Endodermal cell (in vitro differentiated cells): ENCODE results near the gene NHLH1. TPM values are rescaled to one million over a fixed set of nuclear protein-coding genes. Genes with fewer than 3 reads are reported as not detected.

Experiments
- DNase-seq: peaks from one replicate; pipeline ENCODE4 v3.0.0-alpha.2; 2017
- H3K27ac ChIP-seq: 2 replicates; pipeline ENCODE4 v1.5.1; 2013; ENCODE audit warnings: mild to moderate bottlenecking, low read depth, low read length, moderate library complexity
- H3K27me3 ChIP-seq: 2 replicates; pipeline ENCODE4 v1.6.1; 2013; ENCODE audit warnings: mild to moderate bottlenecking, low read length, moderate library complexity; ENCODE audit not compliant: insufficient read depth, control insufficient read depth, poor library complexity, severe bottlenecking
- H3K36me3 ChIP-seq: 2 replicates; pipeline ENCODE4 v1.7.0; 2013; ENCODE audit warnings: mild to moderate bottlenecking, low read length, moderate library complexity; ENCODE audit not compliant: control insufficient read depth, insufficient read depth
- H3K4me1 ChIP-seq: one replicate; pipeline ENCODE4 v1.7.0; 2013; ENCODE audit warnings: low read length; ENCODE audit not compliant: control insufficient read depth, insufficient read depth
- H3K4me3 ChIP-seq: 2 replicates; pipeline ENCODE4 v1.5.1; 2013; ENCODE audit warnings: mild to moderate bottlenecking, low read length, moderate library complexity
- H3K9ac ChIP-seq: 2 replicates; pipeline ENCODE4 v1.6.1; 2013; ENCODE audit warnings: mild to moderate bottlenecking, low read length, moderate library complexity; ENCODE audit not compliant: poor library complexity, severe bottlenecking; ENCODE audit errors: extremely low read depth
- H3K9me3 ChIP-seq: 2 replicates; pipeline ENCODE4 v1.6.1; 2013; ENCODE audit warnings: mild to moderate bottlenecking, low read length, moderate library complexity; ENCODE audit not compliant: control insufficient read depth
- H3K27ac Mint-ChIP-seq: 2 replicates; pipeline ENCODE4 v1.8.0; 2020; ENCODE audit warnings: mixed read lengths
- H3K27me3 Mint-ChIP-seq: 2 replicates; pipeline ENCODE4 v1.8.0; 2021; ENCODE audit warnings: mild to moderate bottlenecking, mixed read lengths; ENCODE audit not compliant: insufficient read depth
- H3K36me3 Mint-ChIP-seq: 2 replicates; pipeline ENCODE4 v1.8.0; 2020; ENCODE audit warnings: low read depth, mixed read lengths
- H3K4me1 Mint-ChIP-seq: 2 replicates; pipeline ENCODE4 v1.8.0; 2020; ENCODE audit warnings: mixed read lengths
- H3K4me3 Mint-ChIP-seq: 2 replicates; pipeline ENCODE4 v1.8.0; 2020; ENCODE audit warnings: mild to moderate bottlenecking, moderate library complexity, mixed read lengths
- H3K9me3 Mint-ChIP-seq: 2 replicates; pipeline ENCODE4 v1.8.0; 2020; ENCODE audit warnings: mild to moderate bottlenecking, mixed read lengths
- WGBS, 2 experiments: methylation state at CpG; one replicate each; pipeline versions ENCODE4 v1.1.5 to v1.1.7; 2013; ENCODE audit warnings: missing lambda C conversion rate in 2 of 2, mixed read lengths in 1 of 2; ENCODE audit not compliant: insufficient coverage in 1 of 2, insufficient read length in 1 of 2; 5-methylcytosine and 5-hydroxymethylcytosine counted together
- total RNA-seq, 2 donors: library from RNA; stranded (reverse); fragmentation: NEBNext Ultra II Directional in 1 of 2; extraction: Animal tissue kit (Norgen Biotek cat#: 25700) in 1 of 2; gene quantifications; 2 replicates in 1 of 2; 3 replicates in 1 of 2; pipeline ENCODE4 v1.2.1, GENCODE V29; 2021
- TF ChIP-seq, protein P1 (sequence below): fragments of 200-600 bp; sonication (generic); conservative IDR thresholded peaks from 2 replicates; pipeline ENCODE4 v1.5.0; 2021; ENCODE audit warnings: antibody characterized with exemption, mild to moderate bottlenecking

Gene NHLH1
- total RNA-seq, 2 donors from 2014 or later, result 0.31 to 0.57 TPM

DNA sequence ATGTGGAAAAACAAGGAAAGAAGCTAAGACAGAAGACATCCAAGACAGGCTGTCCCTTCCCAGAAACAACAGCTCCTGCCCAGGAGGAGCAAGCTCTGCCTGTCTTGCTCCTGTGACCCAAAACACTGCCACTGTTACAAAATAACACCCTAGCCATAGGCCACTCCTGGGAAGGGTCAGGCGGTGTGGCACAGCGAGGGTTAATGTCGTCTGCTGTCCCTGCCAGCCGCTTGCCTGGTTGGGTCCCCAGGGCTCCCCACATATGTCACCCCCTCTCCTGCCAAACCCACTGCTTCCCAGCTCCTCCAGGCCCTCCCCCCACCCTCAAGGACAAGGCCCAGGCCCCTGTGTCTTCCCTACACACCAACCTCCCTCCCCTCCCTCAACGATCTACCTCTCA, 3.9 kb upstream of the NHLH1 start:
- Histone ChIP-seq H3K27ac (peak overlapping the region; percentile 96), H3K27me3 (no peaks in the 10 kb centered on the region), H3K4me3 (no peak overlapping the region), H3K36me3 (peaks cover 24% of the 10 kb centered on the region), H3K4me1 (no peaks in the 10 kb centered on the region), H3K9me3 (no peaks in the 10 kb centered on the region), H3K9ac (no peak overlapping the region)
- peaks cover 21% of the 10 kb centered on the region for H3K36me3 Mint-ChIP-seq
- H3K27me3 Mint-ChIP-seq, result no peaks in the 10 kb centered on the region
- peak overlapping the region; percentile 8 for H3K27ac Mint-ChIP-seq
- WGBS, 2 experiments, result 81% methylated on average over 4 of the region's 5 CpGs; no CpG with 5 or more reads in 1 of the 2 experiments
- no peak for DNase-seq
- no peaks in the 10 kb centered on the region for H3K9me3 Mint-ChIP-seq
- TF ChIP-seq, protein P1, sequence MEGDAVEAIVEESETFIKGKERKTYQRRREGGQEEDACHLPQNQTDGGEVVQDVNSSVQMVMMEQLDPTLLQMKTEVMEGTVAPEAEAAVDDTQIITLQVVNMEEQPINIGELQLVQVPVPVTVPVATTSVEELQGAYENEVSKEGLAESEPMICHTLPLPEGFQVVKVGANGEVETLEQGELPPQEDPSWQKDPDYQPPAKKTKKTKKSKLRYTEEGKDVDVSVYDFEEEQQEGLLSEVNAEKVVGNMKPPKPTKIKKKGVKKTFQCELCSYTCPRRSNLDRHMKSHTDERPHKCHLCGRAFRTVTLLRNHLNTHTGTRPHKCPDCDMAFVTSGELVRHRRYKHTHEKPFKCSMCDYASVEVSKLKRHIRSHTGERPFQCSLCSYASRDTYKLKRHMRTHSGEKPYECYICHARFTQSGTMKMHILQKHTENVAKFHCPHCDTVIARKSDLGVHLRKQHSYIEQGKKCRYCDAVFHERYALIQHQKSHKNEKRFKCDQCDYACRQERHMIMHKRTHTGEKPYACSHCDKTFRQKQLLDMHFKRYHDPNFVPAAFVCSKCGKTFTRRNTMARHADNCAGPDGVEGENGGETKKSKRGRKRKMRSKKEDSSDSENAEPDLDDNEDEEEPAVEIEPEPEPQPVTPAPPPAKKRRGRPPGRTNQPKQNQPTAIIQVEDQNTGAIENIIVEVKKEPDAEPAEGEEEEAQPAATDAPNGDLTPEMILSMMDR, result no peak
- no peak overlapping the region for H3K4me3 Mint-ChIP-seq
- H3K4me1 Mint-ChIP-seq, result peaks cover 8% of the 10 kb centered on the region

DNA sequence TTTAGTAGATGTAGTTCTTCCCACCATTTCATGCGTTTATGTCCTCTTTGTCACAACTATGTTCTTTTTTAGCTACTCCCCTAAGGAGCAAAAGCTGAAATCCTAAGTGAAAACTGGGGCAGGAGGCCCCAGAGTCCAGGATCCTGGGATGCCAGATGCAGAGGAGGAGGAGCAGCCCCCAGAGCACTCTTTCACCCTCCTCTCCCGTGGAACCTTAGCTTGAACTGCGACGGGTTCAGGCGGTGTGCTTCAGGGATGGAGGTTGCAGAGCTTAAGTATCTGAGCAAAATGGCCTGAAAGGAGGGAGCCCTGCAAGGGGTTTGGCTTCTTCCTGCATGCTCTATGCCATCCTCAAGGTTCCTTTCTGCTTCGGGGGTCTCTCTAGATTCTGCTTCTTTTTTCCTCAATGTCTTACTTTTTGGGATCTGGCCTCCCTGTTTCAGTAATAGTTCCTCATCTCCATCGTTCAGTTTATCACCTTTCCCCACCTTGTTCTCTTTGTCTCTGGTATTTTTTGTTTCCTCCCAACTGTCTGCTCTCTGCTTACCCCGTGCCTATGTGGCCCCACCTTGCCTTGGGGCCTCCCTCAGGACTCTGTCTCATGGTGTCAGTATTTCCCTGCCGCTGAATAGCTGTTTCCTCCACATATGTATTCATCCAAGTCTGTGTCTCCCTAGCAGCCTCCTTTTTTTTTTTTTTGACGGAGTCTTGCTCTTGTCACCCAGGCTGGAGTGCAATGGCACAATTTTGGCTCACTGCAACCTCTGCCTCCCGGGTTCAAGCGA, 2.7 kb upstream of the NHLH1 start:
- H3K27ac Mint-ChIP-seq, result no peak overlapping the region

DNA sequence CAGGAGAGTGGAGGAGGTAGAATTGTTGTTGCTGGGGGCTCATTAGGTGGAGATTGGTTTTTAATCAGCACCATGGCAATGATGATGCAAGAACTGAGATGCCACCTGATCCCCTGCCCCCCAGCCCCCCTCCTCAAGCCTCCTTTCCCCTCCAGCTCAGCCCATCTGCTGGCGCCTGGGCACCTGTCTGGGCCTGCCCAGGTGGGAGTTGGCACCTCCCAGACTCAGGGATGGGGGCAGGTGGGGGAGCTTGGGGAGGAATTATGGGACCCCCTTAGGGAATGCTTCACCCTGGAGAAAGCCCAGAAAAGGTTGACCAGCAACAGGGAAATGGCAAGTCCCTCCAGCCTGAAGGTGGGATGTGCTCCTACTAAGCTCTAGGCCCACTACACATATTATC, 1.5 kb upstream of the NHLH1 start:
- TF ChIP-seq, protein P1, result no peak
- no peak for DNase-seq
- H3K36me3 Mint-ChIP-seq, result peaks cover 6% of the 10 kb centered on the region
- Histone ChIP-seq H3K36me3 (peaks cover 7% of the 10 kb centered on the region), H3K27me3 (no peaks in the 10 kb centered on the region), H3K9me3 (no peaks in the 10 kb centered on the region), H3K4me1 (no peaks in the 10 kb centered on the region), H3K27ac (peak overlapping the region; percentile 86), H3K9ac (no peak overlapping the region), H3K4me3 (no peak overlapping the region)
- no peak overlapping the region for H3K4me3 Mint-ChIP-seq
- no peaks in the 10 kb centered on the region for H3K27me3 Mint-ChIP-seq
- peaks cover 8% of the 10 kb centered on the region for H3K4me1 Mint-ChIP-seq
- 100% methylated on average over 1 of the region's 1 CpG; no CpG with 5 or more reads in 1 of the 2 experiments for WGBS, 2 experiments
- no peak overlapping the region for H3K27ac Mint-ChIP-seq
- no peaks in the 10 kb centered on the region for H3K9me3 Mint-ChIP-seq

More for the DNA sequence above, 2.7 kb upstream of the NHLH1 start:
- TF ChIP-seq, protein P1, result no peak
- Histone ChIP-seq H3K4me1 (no peaks in the 10 kb centered on the region), H3K27ac (peak overlapping the region; percentile 96), H3K9ac (no peak overlapping the region), H3K36me3 (peaks cover 18% of the 10 kb centered on the region), H3K4me3 (no peak overlapping the region), H3K9me3 (no peaks in the 10 kb centered on the region), H3K27me3 (no peaks in the 10 kb centered on the region)
- Mint-ChIP-seq H3K9me3 (no peaks in the 10 kb centered on the region), H3K4me3 (no peak overlapping the region), H3K27me3 (no peaks in the 10 kb centered on the region), H3K36me3 (peaks cover 12% of the 10 kb centered on the region), H3K4me1 (peaks cover 8% of the 10 kb centered on the region)
- 81 to 87% methylated on average over 6 to 12 of the region's 12 CpGs for WGBS, 2 experiments
- no peak for DNase-seq
